K562 (cell line): Measurements from ENCODE around the gene RNF13. TPM values are rescaled to one million over a fixed set of nuclear protein-coding genes. Genes with fewer than 3 reads are reported as not detected.
A peak's percentile ranks its signal among the peaks of the same experiment; 100 is the strongest.

Experiments
- ADNP ChIP-seq: fragments of 200-800 bp; sonication (Bioruptor generic); IDR thresholded peaks from 2 replicates; pipeline ENCODE4 v1.6.1; 2016; ENCODE audit warnings: missing genetic modification characterization, missing compliant biosample characterization
- ATF4 ChIP-seq: fragments of 450-650 bp; formaldehyde crosslinking; IDR thresholded peaks from 2 replicates; pipeline ENCODE4 v1.4.0; 2022; ENCODE audit warnings: mild to moderate bottlenecking, moderate library complexity
- CTBP1 ChIP-seq: fragments of 450-650 bp; IDR thresholded peaks from 2 replicates; pipeline ENCODE4 v1.6.1; 2016; ENCODE audit warnings: borderline replicate concordance
- HDAC8 ChIP-seq: fragments of 450-650 bp; IDR thresholded peaks from 2 replicates; pipeline ENCODE4 v1.6.1; 2016; ENCODE audit warnings: mild to moderate bottlenecking, missing genetic modification characterization, moderate library complexity, missing compliant biosample characterization
- ID3 ChIP-seq, 2 experiments: fragments of 250-450 bp in 1 of 2; fragments of 450-650 bp in 1 of 2; sonication (Bioruptor Pico) in 1 of 2; IDR thresholded peaks; 2 replicates each; pipeline versions ENCODE4 v1.6.1 to v1.8.0; 2016 to 2021; ENCODE audit warnings: mild to moderate bottlenecking in 2 of 2, moderate library complexity in 2 of 2, missing compliant biosample characterization in 1 of 2, missing genetic modification characterization in 1 of 2
- LEF1 ChIP-seq: fragments of 450-650 bp; IDR thresholded peaks from 2 replicates; pipeline ENCODE4 v1.6.1; 2016; ENCODE audit warnings: mild to moderate bottlenecking
- MEIS2 ChIP-seq: fragments of 450-650 bp; IDR thresholded peaks from 2 replicates; pipeline ENCODE4 v1.6.1; 2014; ENCODE audit warnings: mild to moderate bottlenecking; ENCODE audit not compliant: partially characterized antibody
- MTA1 ChIP-seq: fragments of 450-650 bp; IDR thresholded peaks from 2 replicates; pipeline ENCODE4 v1.6.1; 2017; ENCODE audit warnings: borderline replicate concordance
- MYC ChIP-seq, 2 experiments: fragments of 250-450 bp in 1 of 2; sonication (Bioruptor Pico) in 1 of 2; IDR thresholded peaks; 2 replicates each; pipeline versions ENCODE4 v1.5.1 to v1.6.1; 2012 to 2021; ENCODE audit warnings: low read depth in 2 of 2, borderline replicate concordance in 1 of 2, improper control_type of control experiment in 1 of 2, low read length in 1 of 2, mild to moderate bottlenecking in 1 of 2, moderate library complexity in 1 of 2
- NCOA2 ChIP-seq, 2 experiments: fragments of 450-650 bp; IDR thresholded peaks; 2 replicates each; pipeline ENCODE4 v1.6.1; 2018; ENCODE audit warnings: mild to moderate bottlenecking in 2 of 2, moderate library complexity in 1 of 2; ENCODE audit not compliant: partially characterized antibody in 2 of 2
- PCBP1 ChIP-seq: fragments of 200-400 bp; formaldehyde crosslinking; IDR thresholded peaks from 2 replicates; pipeline ENCODE4 v1.6.1; 2018; ENCODE audit warnings: mild to moderate bottlenecking, low read depth, low read length; ENCODE audit not compliant: poor library complexity, severe bottlenecking
- POLR2AphosphoS2 ChIP-seq: IDR thresholded peaks from 2 replicates; pipeline ENCODE4 v1.6.1; 2012; ENCODE audit warnings: low read length, improper control_type of control experiment
- POLR2H ChIP-seq: IDR thresholded peaks from 2 replicates; pipeline ENCODE4 v1.6.1; 2016; ENCODE audit warnings: missing genetic modification characterization, low read depth, mild to moderate bottlenecking, control low read depth, missing compliant biosample characterization, moderate library complexity
- SFPQ ChIP-seq: fragments of 200-400 bp; formaldehyde crosslinking; IDR thresholded peaks from 2 replicates; pipeline ENCODE4 v1.6.1; 2017; ENCODE audit warnings: mild to moderate bottlenecking, low read depth, low read length, moderate library complexity
- SIN3A ChIP-seq, 2 experiments: fragments of 150-350 bp in 1 of 2; IDR thresholded peaks; 2 replicates each; pipeline ENCODE4 v1.6.1; 2011 to 2016; ENCODE audit warnings: borderline replicate concordance in 2 of 2, low read depth in 2 of 2, low read length in 2 of 2, mild to moderate bottlenecking in 2 of 2, moderate library complexity in 2 of 2; ENCODE audit not compliant: control insufficient read depth in 1 of 2
- SMAD1 ChIP-seq: fragments of 150-350 bp; IDR thresholded peaks from 2 replicates; pipeline ENCODE4 v1.6.1; 2014; ENCODE audit warnings: low read length, low read depth; ENCODE audit not compliant: partially characterized antibody
- SRSF3 ChIP-seq: fragments of 200-400 bp; formaldehyde crosslinking; IDR thresholded peaks from 2 replicates; pipeline ENCODE4 v1.6.1; 2016; ENCODE audit warnings: mild to moderate bottlenecking, low read length, moderate library complexity; ENCODE audit not compliant: insufficient read depth
- THRAP3 ChIP-seq: fragments of 450-650 bp; IDR thresholded peaks from 2 replicates; pipeline ENCODE4 v1.6.1; 2016; ENCODE audit warnings: mild to moderate bottlenecking, inconsistent platforms, borderline replicate concordance
- YBX1 ChIP-seq: fragments of 450-650 bp; IDR thresholded peaks from 2 replicates; pipeline ENCODE4 v1.7.1; 2016; ENCODE audit warnings: mild to moderate bottlenecking
- ZBTB43 ChIP-seq: sonication (generic); formaldehyde crosslinking; IDR thresholded peaks from 2 replicates; pipeline ENCODE4 v1.8.0; 2023; ENCODE audit warnings: mild to moderate bottlenecking, missing genetic modification reagents
- ZNF347 ChIP-seq: fragments of 450-650 bp; formaldehyde crosslinking; IDR thresholded peaks from 2 replicates; pipeline ENCODE4 v1.4.0; 2020; ENCODE audit warnings: low read depth, mild to moderate bottlenecking, moderate library complexity
- ZNF57 ChIP-seq: fragments of 450-650 bp; formaldehyde crosslinking; IDR thresholded peaks from 2 replicates; pipeline ENCODE4 v1.4.0; 2020; ENCODE audit warnings: mild to moderate bottlenecking, moderate library complexity
- polyA plus RNA-seq, 8 experiments: library from polyadenylated mRNA; depleted of rRNA in 4 of 8; stranded (reverse) in 5 of 8; unstranded in 3 of 8; fragments of >200 nt; fragmentation: Nextera tagmentation in 2 of 8; fragmentation: Illumina TruSeq in 1 of 8; extraction: Ambion mirVana in 2 of 8; extraction: Trizol in 1 of 8; gene quantifications; 2 replicates each; pipeline versions ENCODE4 v1.2.1 to v1.2.3, GENCODE V29; 2011 to 2014; ENCODE audit warnings: inconsistent platforms in 1 of 8, missing spikeins in 1 of 8
- total RNA-seq, 7 experiments: library from RNA; depleted of rRNA in 6 of 7; stranded (reverse); fragments of >200 nt in 6 of 7; fragmentation: Illumina TruSeq in 2 of 7; extraction: Trizol in 2 of 7; gene quantifications; 2 replicates each; pipeline versions ENCODE4 v1.2.1 to v1.2.3, GENCODE V29; 2011 to 2021; ENCODE audit warnings: low replicate concordance in 1 of 7

The RNF13 gene
- total and polyA plus RNA-seq, 9 of the 15 experiments (the other 6 are each of a cell fraction or from before 2014, with no cell fraction given), result 12.7 to 35.8 (median 18.9) TPM

- TF ChIP-seq THRAP3, result no peak
- no peak for TF ChIP-seq HDAC8
- no peak for TF ChIP-seq PCBP1
- TF ChIP-seq SMAD1, result no peak
- TF ChIP-seq MTA1, result no peak
- no peak for TF ChIP-seq POLR2AphosphoS2
- TF ChIP-seq SFPQ, result no peak
- peak; percentile 45; the same call in 1 of the 2 replicates for TF ChIP-seq CTBP1
- TF ChIP-seq SRSF3, result no peak
- TF ChIP-seq SIN3A (IDR thresholded peaks at IDR 0.05; ENCODE audit: borderline replicate concordance in 2 of 2, control insufficient read depth in 1 of 2, low read depth in 2 of 2, low read length in 2 of 2), result no peak
- no peak for TF ChIP-seq MEIS2
- no peak for TF ChIP-seq ZNF57 (CRISPR knock-in tag)
- TF ChIP-seq ID3 (CRISPR knock-in tag; IDR thresholded peaks at IDR 0.05), result no peak
- TF ChIP-seq ID3 (tag; IDR thresholded peaks at IDR 0.05), result no peak
- TF ChIP-seq ATF4 (CRISPR knock-in tag), result no peak
- no peak for TF ChIP-seq NCOA2 (IDR thresholded peaks at IDR 0.05; ENCODE audit: partially characterized antibody in 2 of 2)
- TF ChIP-seq ZBTB43 (CRISPR knock-in tag), result no peak
- TF ChIP-seq ADNP (tag), result no peak
- TF ChIP-seq MYC (IDR thresholded peaks at IDR 0.05; ENCODE audit: low read depth, low read length), result no peak
- no peak for TF ChIP-seq MYC (CRISPR knock-in tag; IDR thresholded peaks at IDR 0.05; ENCODE audit: borderline replicate concordance, low read depth)
- TF ChIP-seq LEF1, result no peak
- no peak for TF ChIP-seq YBX1
- no peak for TF ChIP-seq ZNF347 (CRISPR knock-in tag)
- TF ChIP-seq POLR2H (tag), result no peak
Observed at GRCh38 chr3:149813367-149814281, 609 bp downstream of the RNF13 start (continued).
